ENCODE data around the gene RBPJL. TPM values are rescaled to one million over a fixed set of nuclear protein-coding genes. Genes with fewer than 3 reads are reported as not detected.

Gene RBPJL
- total and polyA plus RNA-seq, 7 donors, result 0.04 to 0.22 (median 0.04) TPM; not detected in 4

DNA sequence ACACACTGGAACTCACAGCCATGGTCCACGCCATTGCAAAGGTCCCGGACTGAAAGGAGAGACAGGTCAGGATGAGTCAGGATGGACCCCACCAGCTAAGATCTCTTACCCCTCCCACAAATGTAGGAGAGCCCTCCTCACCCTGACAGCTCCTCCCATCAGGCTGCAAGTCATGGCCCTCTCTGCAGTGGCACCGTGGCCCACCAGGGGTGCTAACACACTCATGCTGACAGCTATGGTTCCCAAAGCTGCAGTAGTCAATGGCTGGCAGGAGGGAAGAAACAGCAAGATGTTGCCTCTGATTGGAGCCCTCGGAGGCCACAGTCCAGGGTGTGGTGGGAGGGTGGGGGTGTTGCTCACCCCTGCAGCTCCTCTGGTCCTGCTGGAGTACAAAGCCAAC is 5.7 kb upstream of the RBPJL start:
- intact Hi-C loops (cut with DNase I), result loop anchor here in 1 of 2 donors (10.0 kb wide), 1 partner anchor 286 kb away; no protein-coding TSS in a partner anchor
- no peak overlapping the region for H3K27ac ChIP-seq
- ATAC-seq (no peak), DNase-seq (no peak)
- peaks cover 0 to 36% (median 0%) of the 10 kb centered on the region in 3 donors for H3K27me3 ChIP-seq (ENCODE audit: insufficient read depth in 3 of 3, low read length in 2 of 3)
- H3K4me3 ChIP-seq, result no peak overlapping the region
- whole genome bisulfite sequencing, 3 donors, result 36 to 41% (median 40%) methylated on average over 4 of the region's 4 CpGs
- no peaks in the 10 kb centered on the region for H3K4me1 ChIP-seq
- no peaks in the 10 kb centered on the region for H3K36me3 ChIP-seq (ENCODE audit: insufficient read depth in 1 of 2, low read depth in 1 of 2)
- H3K9me3 ChIP-seq, result no peaks in the 10 kb centered on the region
- TF ChIP-seq, protein P1, sequence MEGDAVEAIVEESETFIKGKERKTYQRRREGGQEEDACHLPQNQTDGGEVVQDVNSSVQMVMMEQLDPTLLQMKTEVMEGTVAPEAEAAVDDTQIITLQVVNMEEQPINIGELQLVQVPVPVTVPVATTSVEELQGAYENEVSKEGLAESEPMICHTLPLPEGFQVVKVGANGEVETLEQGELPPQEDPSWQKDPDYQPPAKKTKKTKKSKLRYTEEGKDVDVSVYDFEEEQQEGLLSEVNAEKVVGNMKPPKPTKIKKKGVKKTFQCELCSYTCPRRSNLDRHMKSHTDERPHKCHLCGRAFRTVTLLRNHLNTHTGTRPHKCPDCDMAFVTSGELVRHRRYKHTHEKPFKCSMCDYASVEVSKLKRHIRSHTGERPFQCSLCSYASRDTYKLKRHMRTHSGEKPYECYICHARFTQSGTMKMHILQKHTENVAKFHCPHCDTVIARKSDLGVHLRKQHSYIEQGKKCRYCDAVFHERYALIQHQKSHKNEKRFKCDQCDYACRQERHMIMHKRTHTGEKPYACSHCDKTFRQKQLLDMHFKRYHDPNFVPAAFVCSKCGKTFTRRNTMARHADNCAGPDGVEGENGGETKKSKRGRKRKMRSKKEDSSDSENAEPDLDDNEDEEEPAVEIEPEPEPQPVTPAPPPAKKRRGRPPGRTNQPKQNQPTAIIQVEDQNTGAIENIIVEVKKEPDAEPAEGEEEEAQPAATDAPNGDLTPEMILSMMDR (IDR thresholded peaks at IDR 0.05), result no peak

GRCh38 chr20:45301824-45302271 is 4.8 kb upstream of the RBPJL start:
- Histone ChIP-seq H3K4me3 (no peak overlapping the region), H3K27me3 (ENCODE audit: insufficient read depth in 3 of 3, low read length in 2 of 3) (peaks cover 0 to 44% (median 4%) of the 10 kb centered on the region in 3 donors), H3K36me3 (ENCODE audit: insufficient read depth in 1 of 2, low read depth in 1 of 2) (no peaks in the 10 kb centered on the region), H3K4me1 (no peaks in the 10 kb centered on the region), H3K9me3 (no peaks in the 10 kb centered on the region), H3K27ac (no peak overlapping the region)
- intact Hi-C loops (cut with DNase I), result loop anchor here in 1 of 2 donors (10.0 kb wide), 1 partner anchor 287 kb away; no protein-coding TSS in a partner anchor
- ATAC-seq, result no peak
- no peak for DNase-seq
- TF ChIP-seq, protein P1 (IDR thresholded peaks at IDR 0.05), result no peak
- WGBS, 3 donors, result 79 to 86% (median 81%) methylated on average over 5 of the region's 5 CpGs

DNA sequence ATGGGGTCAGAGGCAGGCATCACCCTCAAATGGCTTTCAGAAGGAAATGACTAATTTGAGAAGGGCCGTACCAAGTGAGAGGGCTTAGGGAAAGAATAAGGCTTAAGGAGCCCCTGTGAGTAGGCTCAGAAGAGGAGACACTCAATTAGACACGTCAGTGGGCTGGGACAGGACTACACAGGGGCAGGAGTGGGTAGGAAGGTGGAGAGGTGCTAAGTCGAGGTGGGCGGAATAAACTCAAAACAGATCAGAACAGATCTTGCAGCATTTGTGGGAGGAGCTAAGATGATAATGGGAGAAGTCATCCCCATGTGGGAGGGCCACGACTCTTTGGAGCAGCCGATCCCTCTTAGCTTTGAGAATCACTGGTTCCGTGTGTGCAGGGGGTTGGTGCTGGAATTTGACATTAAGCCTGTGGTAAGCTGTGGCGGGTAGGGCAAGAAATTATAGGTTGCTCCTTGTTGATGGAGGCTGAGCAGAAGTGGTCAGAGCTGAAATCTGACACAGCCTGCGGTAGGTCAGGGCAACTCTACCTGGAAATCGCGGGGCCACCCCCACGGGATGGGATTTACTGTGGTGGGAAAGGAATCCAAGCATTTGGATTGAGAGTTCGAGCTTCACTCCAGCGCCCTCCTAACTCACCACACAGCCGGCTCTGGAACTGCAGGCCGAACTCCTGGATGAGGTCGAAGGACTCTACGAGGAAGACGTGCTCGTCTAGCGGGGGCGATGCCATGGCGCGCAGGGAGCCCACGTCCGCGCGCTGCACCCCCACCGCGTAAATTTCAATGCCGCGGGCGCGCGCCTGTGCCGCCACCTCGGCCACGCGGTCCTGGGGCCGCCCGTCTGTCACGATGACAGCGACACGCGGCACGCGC is 2.8 kb upstream of the RBPJL start:
- TF ChIP-seq, protein P1 (IDR thresholded peaks at IDR 0.05), result no peak
- intact Hi-C loops (cut with DNase I), result loop anchor here in 1 of 2 donors (10.0 kb wide), 1 partner anchor 289 kb away; no protein-coding TSS in a partner anchor
- no peak overlapping the region for H3K27ac ChIP-seq
- no peaks in the 10 kb centered on the region for H3K4me1 ChIP-seq
- no peak overlapping the region for H3K4me3 ChIP-seq
- DNase-seq (no peak), ATAC-seq (no peak)
- H3K36me3 ChIP-seq (ENCODE audit: insufficient read depth in 1 of 2, low read depth in 1 of 2), result no peaks in the 10 kb centered on the region
- WGBS, 3 donors, result 41 to 59% (median 44%) methylated on average over 45 to 47 of the region's 47 CpGs
- H3K27me3 ChIP-seq (ENCODE audit: insufficient read depth in 3 of 3, low read length in 2 of 3), result peaks cover 0 to 49% (median 4%) of the 10 kb centered on the region in 3 donors
- no peaks in the 10 kb centered on the region for H3K9me3 ChIP-seq

DNA sequence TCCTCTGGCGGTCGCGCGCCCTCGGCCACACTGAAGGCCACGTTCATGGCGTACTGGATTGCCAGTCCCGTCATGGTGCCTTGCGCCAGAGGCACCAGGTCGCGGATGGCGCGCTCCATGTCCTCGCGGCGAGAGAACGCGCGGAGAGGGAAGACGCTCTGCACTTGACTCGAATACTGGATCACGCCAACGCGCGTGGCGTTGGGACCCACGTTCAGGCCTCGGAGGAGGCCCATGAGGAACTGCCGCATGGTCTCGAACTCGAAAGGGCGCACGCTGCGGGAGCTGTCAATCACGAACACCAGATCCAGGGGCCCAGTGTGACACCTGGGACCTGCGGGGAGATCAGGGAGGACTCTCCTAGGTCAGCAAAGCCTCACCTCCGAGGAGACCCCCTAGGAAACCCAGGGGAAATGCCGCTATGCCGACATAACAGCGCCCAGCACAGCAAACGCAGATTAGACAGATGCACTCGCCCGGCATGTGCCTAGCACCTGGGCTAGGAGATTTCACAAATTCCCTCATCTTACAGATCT is 2.1 kb upstream of the RBPJL start:
- intact Hi-C loops (cut with DNase I), result loop anchor here in 1 of 2 donors (10.0 kb wide), 1 partner anchor 290 kb away; no protein-coding TSS in a partner anchor
- WGBS, 3 donors, result 64 to 80% (median 66%) methylated on average over 43 of the region's 43 CpGs

More for the DNA sequence above, 2.1 kb upstream of the RBPJL start:
- Histone ChIP-seq H3K4me3 (no peak overlapping the region), H3K9me3 (no peaks in the 10 kb centered on the region), H3K4me1 (no peaks in the 10 kb centered on the region), H3K36me3 (ENCODE audit: insufficient read depth in 1 of 2, low read depth in 1 of 2) (no peaks in the 10 kb centered on the region), H3K27me3 (ENCODE audit: insufficient read depth in 3 of 3, low read length in 2 of 3) (peaks cover 0 to 49% (median 4%) of the 10 kb centered on the region in 3 donors), H3K27ac (no peak overlapping the region)
- TF ChIP-seq, protein P1 (IDR thresholded peaks at IDR 0.05), result no peak
- DNase-seq (no peak), ATAC-seq (no peak)
